ENCODE data around the gene FAM107A.

The FAM107A gene

GRCh38 chr3:58576716-58577115, 475 bp downstream of the FAM107A start:
- intact Hi-C loops (cut with DNase I; ENCODE audit: low total_unique reads) = no loop called here
- Histone ChIP-seq H3K4me1 (peaks cover 0 to 8% (median 5%) of the 10 kb centered on the region in 4 donors), H3K36me3 (no peaks in the 10 kb centered on the region), H3K27ac (peak overlapping the region; percentile 14 to 44), H3K27me3 (peaks cover 0 to 2% of the 10 kb centered on the region in 2 donors), H3K9me3 (no peaks in the 10 kb centered on the region), H3K4me3 (peak overlapping the region; percentile 1 to 18)
- no peak for DNase-seq
- TF ChIP-seq, protein P1, sequence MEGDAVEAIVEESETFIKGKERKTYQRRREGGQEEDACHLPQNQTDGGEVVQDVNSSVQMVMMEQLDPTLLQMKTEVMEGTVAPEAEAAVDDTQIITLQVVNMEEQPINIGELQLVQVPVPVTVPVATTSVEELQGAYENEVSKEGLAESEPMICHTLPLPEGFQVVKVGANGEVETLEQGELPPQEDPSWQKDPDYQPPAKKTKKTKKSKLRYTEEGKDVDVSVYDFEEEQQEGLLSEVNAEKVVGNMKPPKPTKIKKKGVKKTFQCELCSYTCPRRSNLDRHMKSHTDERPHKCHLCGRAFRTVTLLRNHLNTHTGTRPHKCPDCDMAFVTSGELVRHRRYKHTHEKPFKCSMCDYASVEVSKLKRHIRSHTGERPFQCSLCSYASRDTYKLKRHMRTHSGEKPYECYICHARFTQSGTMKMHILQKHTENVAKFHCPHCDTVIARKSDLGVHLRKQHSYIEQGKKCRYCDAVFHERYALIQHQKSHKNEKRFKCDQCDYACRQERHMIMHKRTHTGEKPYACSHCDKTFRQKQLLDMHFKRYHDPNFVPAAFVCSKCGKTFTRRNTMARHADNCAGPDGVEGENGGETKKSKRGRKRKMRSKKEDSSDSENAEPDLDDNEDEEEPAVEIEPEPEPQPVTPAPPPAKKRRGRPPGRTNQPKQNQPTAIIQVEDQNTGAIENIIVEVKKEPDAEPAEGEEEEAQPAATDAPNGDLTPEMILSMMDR (IDR thresholded peaks at IDR 0.05) = no peak

GRCh38 chr3:58575971-58576652, 1.1 kb downstream of the FAM107A start:
- TF ChIP-seq, protein P1 (IDR thresholded peaks at IDR 0.05) = no peak
- Histone ChIP-seq H3K36me3 (no peaks in the 10 kb centered on the region), H3K4me3 (peak overlapping the region in 1 of 2 donors; percentile 1), H3K4me1 (peaks cover 0 to 8% (median 5%) of the 10 kb centered on the region in 4 donors), H3K9me3 (no peaks in the 10 kb centered on the region), H3K27ac (peak overlapping the region in 1 of 2 donors; percentile 14), H3K27me3 (peaks cover 0 to 2% of the 10 kb centered on the region in 2 donors)
- intact Hi-C loops (cut with DNase I; ENCODE audit: low total_unique reads) = no loop called here
- no peak for DNase-seq

- H3K4me3 ChIP-seq = no peak overlapping the region
- no peak for DNase-seq
- TF ChIP-seq, protein P1 (IDR thresholded peaks at IDR 0.05) = no peak
- peaks cover 0 to 8% (median 5%) of the 10 kb centered on the region in 4 donors for H3K4me1 ChIP-seq
- H3K9me3 ChIP-seq = no peaks in the 10 kb centered on the region
- intact Hi-C loops (cut with DNase I; ENCODE audit: low total_unique reads) = no loop called here
- H3K27me3 ChIP-seq = no peaks in the 10 kb centered on the region
- H3K36me3 ChIP-seq = no peaks in the 10 kb centered on the region
- no peak overlapping the region for H3K27ac ChIP-seq
These were observed 2.5 kb downstream of the FAM107A start for GRCh38 chr3:58574682-58575081.

- Histone ChIP-seq H3K27ac (no peak overlapping the region), H3K9me3 (no peaks in the 10 kb centered on the region), H3K4me1 (peaks cover 0 to 8% (median 5%) of the 10 kb centered on the region in 4 donors), H3K4me3 (no peak overlapping the region), H3K27me3 (no peaks in the 10 kb centered on the region), H3K36me3 (no peaks in the 10 kb centered on the region)
- DNase-seq = no peak
- intact Hi-C loops (cut with DNase I; ENCODE audit: low total_unique reads) = no loop called here
- TF ChIP-seq, protein P1 (IDR thresholded peaks at IDR 0.05) = no peak
These were observed 3.1 kb downstream of the FAM107A start for GRCh38 chr3:58574106-58574505.

- Histone ChIP-seq H3K36me3 (no peaks in the 10 kb centered on the region), H3K9me3 (no peaks in the 10 kb centered on the region), H3K27ac (no peak overlapping the region), H3K4me1 (peaks cover 0 to 8% (median 5%) of the 10 kb centered on the region in 4 donors), H3K27me3 (no peaks in the 10 kb centered on the region), H3K4me3 (no peak overlapping the region)
- intact Hi-C loops (cut with DNase I; ENCODE audit: low total_unique reads) = no loop called here
- TF ChIP-seq, protein P1 (IDR thresholded peaks at IDR 0.05) = no peak
- no peak for DNase-seq
These were observed 3.6 kb downstream of the FAM107A start for GRCh38 chr3:58573640-58574039.

Data from tibial artery (tissue), 4 donors.